ENCODE measurements around the gene EPN3. TPM values are rescaled to one million over a fixed set of nuclear protein-coding genes. Genes with fewer than 3 reads are reported as not detected.

The EPN3 gene
- total RNA-seq, 2 experiments from 2014 or later: not detected

DNA sequence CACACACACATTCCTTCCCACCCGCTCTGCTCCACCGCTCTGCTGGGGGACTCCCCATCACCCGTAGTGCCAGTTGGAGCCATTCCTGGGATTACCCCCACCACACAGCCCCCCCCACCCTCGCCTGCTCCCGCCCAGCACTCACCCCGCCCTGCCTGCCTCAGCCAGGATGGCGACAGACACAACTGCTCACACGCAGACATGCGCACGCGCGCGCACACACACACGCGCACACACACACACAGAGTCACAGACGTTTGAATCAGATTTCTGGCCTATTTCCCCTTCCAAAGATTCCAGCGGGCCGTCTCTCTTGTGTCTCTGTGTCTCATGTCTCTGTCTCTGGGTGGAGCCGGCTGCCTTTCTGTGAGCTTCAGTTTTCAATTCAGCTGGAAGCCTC, 32.4 kb downstream of the EPN3 start:
- CTCF ChIA-PET: no interaction called here
- POLR2A ChIA-PET: no interaction called here
- Mint-ChIP-seq H3K9me3 (no peaks in the 10 kb centered on the region), H3K36me3 (ENCODE audit: low read depth) (no peaks in the 10 kb centered on the region), H3K4me3 (peak overlapping the region; percentile 68), H3K4me1 (ENCODE audit: low read depth) (peaks cover 23% of the 10 kb centered on the region), H3K27me3 (peaks cover 65% of the 10 kb centered on the region), H3K27ac (no peak overlapping the region)
- intact Hi-C loops (cut with DNase I, micrococcal nuclease): loop anchor here in 1 of 2 experiments (5.0 kb wide), 1 partner anchor 62 kb away; no protein-coding TSS in a partner anchor
- TF ChIP-seq, protein P1, sequence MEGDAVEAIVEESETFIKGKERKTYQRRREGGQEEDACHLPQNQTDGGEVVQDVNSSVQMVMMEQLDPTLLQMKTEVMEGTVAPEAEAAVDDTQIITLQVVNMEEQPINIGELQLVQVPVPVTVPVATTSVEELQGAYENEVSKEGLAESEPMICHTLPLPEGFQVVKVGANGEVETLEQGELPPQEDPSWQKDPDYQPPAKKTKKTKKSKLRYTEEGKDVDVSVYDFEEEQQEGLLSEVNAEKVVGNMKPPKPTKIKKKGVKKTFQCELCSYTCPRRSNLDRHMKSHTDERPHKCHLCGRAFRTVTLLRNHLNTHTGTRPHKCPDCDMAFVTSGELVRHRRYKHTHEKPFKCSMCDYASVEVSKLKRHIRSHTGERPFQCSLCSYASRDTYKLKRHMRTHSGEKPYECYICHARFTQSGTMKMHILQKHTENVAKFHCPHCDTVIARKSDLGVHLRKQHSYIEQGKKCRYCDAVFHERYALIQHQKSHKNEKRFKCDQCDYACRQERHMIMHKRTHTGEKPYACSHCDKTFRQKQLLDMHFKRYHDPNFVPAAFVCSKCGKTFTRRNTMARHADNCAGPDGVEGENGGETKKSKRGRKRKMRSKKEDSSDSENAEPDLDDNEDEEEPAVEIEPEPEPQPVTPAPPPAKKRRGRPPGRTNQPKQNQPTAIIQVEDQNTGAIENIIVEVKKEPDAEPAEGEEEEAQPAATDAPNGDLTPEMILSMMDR (IDR thresholded peaks at IDR 0.05): no peak
- peaks cover 35% of the 10 kb centered on the region for H3K4me1 ChIP-seq (ENCODE audit: insufficient read depth, low read length)
- no peak for ATAC-seq (ENCODE audit: poor library complexity)
- peak in 2 of 14 experiments; percentile 57 to 64 for DNase-seq
- peaks cover 53 to 62% of the 10 kb centered on the region in 2 experiments for H3K27me3 ChIP-seq (ENCODE audit: control insufficient read depth in 1 of 2, insufficient read depth in 2 of 2, low read length in 2 of 2)
- peaks cover 0 to 13% of the 10 kb centered on the region in 2 experiments for H3K9me3 ChIP-seq (ENCODE audit: control insufficient read depth in 1 of 2, insufficient read depth in 1 of 2, low read length in 2 of 2)
- no peaks in the 10 kb centered on the region for H3K36me3 ChIP-seq (ENCODE audit: insufficient read depth, low read length)
- H3K27ac ChIP-seq (ENCODE audit: low read depth in 1 of 2, low read length in 2 of 2): no peak overlapping the region
- no peak overlapping the region for H3K4me3 ChIP-seq (ENCODE audit: low read length)

DNA sequence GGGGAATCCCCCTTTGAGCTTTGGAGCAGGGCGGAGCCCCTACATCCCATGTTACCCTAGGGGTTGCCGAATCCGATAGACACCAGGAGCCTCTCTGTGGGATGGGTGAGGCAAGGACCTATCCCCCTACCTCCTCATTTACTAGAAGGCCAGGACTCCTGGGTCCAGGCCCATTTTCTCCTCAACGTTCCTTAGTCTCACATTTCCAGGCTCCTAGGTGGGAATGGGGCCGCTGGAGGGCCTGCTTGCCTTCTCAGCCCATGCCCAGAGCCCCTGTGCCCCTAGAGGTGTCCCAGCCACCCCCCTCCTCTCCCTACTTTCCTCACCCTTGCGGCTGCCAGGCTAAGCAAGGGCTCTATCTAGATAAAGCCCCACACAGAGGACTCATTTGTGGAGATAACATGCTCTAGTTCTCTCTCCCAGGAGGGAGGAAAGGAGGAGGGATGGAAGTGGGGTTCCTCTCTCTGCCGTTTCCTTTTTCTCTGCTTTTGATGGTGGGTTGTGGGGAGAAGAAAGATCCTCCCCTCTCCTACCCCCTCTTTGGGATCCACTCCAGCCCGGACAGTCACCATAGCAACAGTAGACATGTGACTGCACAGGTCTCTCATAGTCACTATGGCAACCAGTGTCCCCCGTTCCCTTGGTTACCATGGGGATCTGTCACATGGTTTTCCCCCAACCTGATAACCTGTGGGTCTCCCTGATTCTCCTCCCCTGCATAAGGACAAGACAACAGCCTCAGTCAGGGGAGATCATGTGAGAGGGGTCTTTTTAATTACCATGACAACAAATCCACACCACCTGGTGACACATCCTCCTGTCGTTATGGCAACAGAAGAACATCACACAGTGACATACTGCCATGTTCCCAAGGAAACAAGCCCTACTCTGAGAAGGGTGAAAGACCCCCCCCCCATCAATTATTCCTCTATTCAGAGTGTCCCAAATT, 33.1 kb downstream of the EPN3 start:
- peaks cover 60% of the 10 kb centered on the region for H3K27me3 Mint-ChIP-seq
- peak; percentile 11 for ATAC-seq (ENCODE audit: poor library complexity)
- peaks cover 49 to 58% of the 10 kb centered on the region in 2 experiments for H3K27me3 ChIP-seq (ENCODE audit: control insufficient read depth in 1 of 2, insufficient read depth in 2 of 2, low read length in 2 of 2)
- H3K27ac Mint-ChIP-seq: peak overlapping the region; percentile 45
- H3K4me1 ChIP-seq (ENCODE audit: insufficient read depth, low read length): peaks cover 30% of the 10 kb centered on the region
- H3K4me3 ChIP-seq (ENCODE audit: low read length): no peak overlapping the region
- H3K36me3 ChIP-seq (ENCODE audit: insufficient read depth, low read length): no peaks in the 10 kb centered on the region
- DNase-seq: peak in 3 of 14 experiments; percentile 20 to 71 (median 57)
- intact Hi-C loops (cut with DNase I, micrococcal nuclease): loop anchor here in 1 of 2 experiments (5.0 kb wide), 1 partner anchor 62 kb away; no protein-coding TSS in a partner anchor
- TF ChIP-seq, protein P1 (IDR thresholded peaks at IDR 0.05): no peak
- CTCF ChIA-PET: no interaction called here
- H3K9me3 Mint-ChIP-seq: no peaks in the 10 kb centered on the region
- H3K27ac ChIP-seq (ENCODE audit: low read depth in 1 of 2, low read length in 2 of 2): no peak overlapping the region
- peaks cover 19% of the 10 kb centered on the region for H3K4me1 Mint-ChIP-seq (ENCODE audit: low read depth)
- POLR2A ChIA-PET: no interaction called here
- peaks cover 0 to 9% of the 10 kb centered on the region in 2 experiments for H3K9me3 ChIP-seq (ENCODE audit: control insufficient read depth in 1 of 2, insufficient read depth in 1 of 2, low read length in 2 of 2)
- no peaks in the 10 kb centered on the region for H3K36me3 Mint-ChIP-seq (ENCODE audit: low read depth)
- peak overlapping the region; percentile 27 for H3K4me3 Mint-ChIP-seq

DNA sequence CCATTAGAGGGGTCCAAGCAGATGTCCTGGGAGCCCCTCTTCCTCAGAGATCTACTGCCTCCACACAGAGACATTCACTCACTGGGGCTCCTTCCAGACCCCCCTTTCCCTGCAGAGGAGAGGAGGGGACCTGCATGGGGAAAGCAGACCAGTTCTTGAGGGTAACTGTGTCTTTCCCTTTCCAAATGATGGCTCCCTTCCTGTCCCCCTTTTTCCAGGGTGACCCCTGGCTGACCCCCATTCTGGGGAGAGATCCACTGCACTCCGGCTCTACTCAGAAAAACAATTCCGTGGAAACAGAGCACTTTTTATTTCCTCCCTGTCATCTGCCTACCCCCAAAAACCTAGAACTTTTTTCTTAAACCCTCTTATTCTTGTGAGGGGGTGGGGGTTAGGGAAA, 34.4 kb downstream of the EPN3 start:
- ChIA-PET POLR2A (no interaction called here), CTCF (no interaction called here)
- Histone ChIP-seq H3K4me3 (ENCODE audit: low read length) (no peak overlapping the region), H3K36me3 (ENCODE audit: insufficient read depth, low read length) (no peaks in the 10 kb centered on the region), H3K4me1 (ENCODE audit: insufficient read depth, low read length) (peaks cover 20% of the 10 kb centered on the region), H3K27ac (ENCODE audit: low read depth in 1 of 2, low read length in 2 of 2) (no peak overlapping the region), H3K27me3 (ENCODE audit: control insufficient read depth in 1 of 2, insufficient read depth in 2 of 2, low read length in 2 of 2) (peaks cover 43 to 51% of the 10 kb centered on the region in 2 experiments), H3K9me3 (ENCODE audit: control insufficient read depth in 1 of 2, insufficient read depth in 1 of 2, low read length in 2 of 2) (peaks cover 0 to 9% of the 10 kb centered on the region in 2 experiments)
- DNase-seq (no peak), ATAC-seq (ENCODE audit: poor library complexity) (no peak)
- H3K4me3 Mint-ChIP-seq: no peak overlapping the region
- peaks cover 19% of the 10 kb centered on the region for H3K4me1 Mint-ChIP-seq (ENCODE audit: low read depth)
- H3K9me3 Mint-ChIP-seq: no peaks in the 10 kb centered on the region
- H3K36me3 Mint-ChIP-seq (ENCODE audit: low read depth): no peaks in the 10 kb centered on the region
- no peak overlapping the region for H3K27ac Mint-ChIP-seq
- TF ChIP-seq, protein P1 (IDR thresholded peaks at IDR 0.05): no peak
- intact Hi-C loops (cut with DNase I, micrococcal nuclease): loop anchor here in 1 of 2 experiments (5.0 kb wide), 1 partner anchor 60 kb away; no protein-coding TSS in a partner anchor
- peaks cover 69% of the 10 kb centered on the region for H3K27me3 Mint-ChIP-seq

Measured in CD4-positive, alpha-beta T cell (primary cell).